ENCODE results near the gene TSPY3.
"Not testable (repeated sequence)": the region's sequence is repeated elsewhere in the genome, so short reads cannot be mapped to it uniquely, and the experiment has no call there.

Gene TSPY3

DNA sequence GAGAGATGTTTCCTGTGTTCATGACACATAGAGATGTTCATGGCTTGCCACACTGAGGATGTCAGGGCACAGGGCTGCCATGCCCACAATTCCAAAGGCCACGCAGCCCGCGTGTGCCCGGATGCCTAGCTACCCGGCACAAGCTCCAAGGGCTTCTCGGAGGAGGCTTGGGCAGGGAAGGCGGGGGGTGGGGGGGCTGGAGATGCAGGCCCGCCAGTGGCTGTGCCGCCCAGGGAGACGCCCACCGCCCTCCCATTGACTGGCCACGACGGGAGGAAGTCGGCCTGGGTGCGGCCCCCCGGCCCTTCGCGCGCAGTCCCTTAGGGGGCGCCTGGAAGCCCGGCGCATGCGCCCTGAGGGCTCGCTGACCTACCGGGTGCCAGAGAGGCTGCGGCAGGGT is at the start of gene TSPY3:
TSS of gene TSPY3 (plus strand) at position 301 of the 400 bp plus-strand sequence. CDS start at position 347, 46 bp downstream.
- not testable (repeated sequence) for DNase-seq

GRCh38 chrY:9357497-9357896 is 40.7 kb upstream of the TSPY3 start, which contains the start of gene TSPY8:
Gene TSPY8 (plus strand): TSS chrY:9357797. CDS start chrY:9357843, 46 bp downstream.
- not testable (repeated sequence) for DNase-seq

DNA sequence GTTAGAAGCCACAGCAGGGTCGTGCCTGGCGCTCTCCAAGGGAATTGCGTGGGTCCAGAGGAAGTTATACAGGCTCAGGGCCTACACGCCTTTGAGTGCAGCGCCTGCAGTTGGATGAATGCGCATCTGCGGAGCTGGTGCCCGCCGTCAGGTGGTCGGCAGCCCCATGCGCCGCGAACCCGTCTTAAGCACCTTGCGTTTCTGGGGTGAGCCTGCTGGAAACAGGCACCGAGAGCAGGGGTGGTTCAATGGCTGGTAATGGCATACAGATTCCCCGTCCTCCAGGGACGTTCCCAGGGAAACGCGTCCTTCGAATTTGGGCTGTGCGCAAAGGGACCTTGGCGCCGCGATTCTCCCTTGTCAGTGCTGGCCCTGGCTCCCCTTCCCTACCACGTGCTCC is 1.7 kb upstream of the TSPY3 start:
- not testable (repeated sequence) for DNase-seq
